Gastroesophageal sphincter (tissue), 3 donors: Measurements from ENCODE around the gene PIK3IP1.

ENCODE experiments used
- CTCF ChIP-seq, 4 experiments: fragments of 200-600 bp in 2 of 4; fragments of 450-650 bp in 2 of 4; sonication (generic) in 1 of 4; IDR thresholded peaks; one replicate each; pipeline ENCODE4 v1.5.1; 2017 to 2019; ENCODE audit warnings: antibody characterized with exemption in 4 of 4, mild to moderate bottlenecking in 2 of 4, moderate library complexity in 2 of 4
- POLR2A ChIP-seq, 2 donors: fragments of 450-650 bp; IDR thresholded peaks; one replicate each; pipeline ENCODE4 v1.6.1; 2017; ENCODE audit warnings: antibody characterized with exemption in 2 of 2, mild to moderate bottlenecking in 2 of 2, moderate library complexity in 1 of 2

GRCh38 chr22:31238057-31238456 is 54.2 kb downstream of the PIK3IP1 start:
- TF ChIP-seq POLR2A (IDR thresholded peaks at IDR 0.05): no peak
- TF ChIP-seq CTCF (IDR thresholded peaks at IDR 0.05): no peak
